Nephron (organoid): ENCODE results near the gene OR4D2.
A peak's percentile ranks its signal among the peaks of the same experiment; 100 is the strongest.

Experiments used
- H3K27ac Mint-ChIP-seq, 3 experiments: 2 replicates each; pipeline ENCODE4 v1.8.0; 2020; ENCODE audit warnings: mixed read lengths in 3 of 3, mild to moderate bottlenecking in 2 of 3, moderate library complexity in 1 of 3
- H3K27me3 Mint-ChIP-seq: 2 replicates; pipeline ENCODE4 v1.8.0; 2021; ENCODE audit warnings: low read depth, mild to moderate bottlenecking, moderate library complexity, mixed read lengths
- H3K36me3 Mint-ChIP-seq: 2 replicates; pipeline ENCODE4 v1.8.0; 2020; ENCODE audit warnings: low read depth, mixed read lengths
- H3K4me1 Mint-ChIP-seq: 2 replicates; pipeline ENCODE4 v1.8.0; 2020; ENCODE audit warnings: mixed read lengths
- H3K4me3 Mint-ChIP-seq, 3 experiments: 2 replicates each; pipeline ENCODE4 v1.8.0; 2020; ENCODE audit warnings: mild to moderate bottlenecking in 3 of 3, mixed read lengths in 3 of 3, moderate library complexity in 2 of 3
- H3K9me3 Mint-ChIP-seq: 2 replicates; pipeline ENCODE4 v1.8.0; 2020; ENCODE audit warnings: mixed read lengths
- TF ChIP-seq, protein P1 (sequence below), 3 experiments: fragments of 200-600 bp; sonication (generic); IDR thresholded peaks; one replicate each; pipeline ENCODE4 v1.5.0; 2021; ENCODE audit warnings: antibody characterized with exemption in 3 of 3; ENCODE audit not compliant: unreplicated experiment in 3 of 3

Gene OR4D2

DNA sequence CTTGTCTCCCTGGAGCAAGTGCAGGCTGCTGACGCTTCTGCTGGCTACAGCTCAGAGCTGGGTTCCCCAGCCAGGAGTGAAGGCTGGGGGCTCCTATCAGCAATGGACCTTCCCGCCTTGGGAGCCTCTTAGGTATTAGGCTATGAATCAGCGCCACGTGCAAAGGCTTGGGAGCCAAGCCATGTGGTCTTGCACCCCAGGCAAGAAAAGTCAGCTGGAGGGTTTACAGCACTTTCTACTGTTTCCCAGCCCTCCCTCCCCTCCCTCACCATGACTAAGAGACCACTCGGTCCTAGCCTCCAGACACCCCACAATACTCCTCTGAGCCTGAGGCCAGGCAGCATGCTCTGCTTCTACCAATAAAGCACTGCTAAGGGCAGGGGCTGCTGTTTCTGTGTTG, 38.0 kb downstream of the OR4D2 start:
- Mint-ChIP-seq H3K27ac (no peak overlapping the region), H3K4me3 (no peak overlapping the region), H3K36me3 (peaks cover 29% of the 10 kb centered on the region), H3K9me3 (no peaks in the 10 kb centered on the region), H3K27me3 (no peaks in the 10 kb centered on the region), H3K4me1 (no peaks in the 10 kb centered on the region)
- TF ChIP-seq, protein P1, sequence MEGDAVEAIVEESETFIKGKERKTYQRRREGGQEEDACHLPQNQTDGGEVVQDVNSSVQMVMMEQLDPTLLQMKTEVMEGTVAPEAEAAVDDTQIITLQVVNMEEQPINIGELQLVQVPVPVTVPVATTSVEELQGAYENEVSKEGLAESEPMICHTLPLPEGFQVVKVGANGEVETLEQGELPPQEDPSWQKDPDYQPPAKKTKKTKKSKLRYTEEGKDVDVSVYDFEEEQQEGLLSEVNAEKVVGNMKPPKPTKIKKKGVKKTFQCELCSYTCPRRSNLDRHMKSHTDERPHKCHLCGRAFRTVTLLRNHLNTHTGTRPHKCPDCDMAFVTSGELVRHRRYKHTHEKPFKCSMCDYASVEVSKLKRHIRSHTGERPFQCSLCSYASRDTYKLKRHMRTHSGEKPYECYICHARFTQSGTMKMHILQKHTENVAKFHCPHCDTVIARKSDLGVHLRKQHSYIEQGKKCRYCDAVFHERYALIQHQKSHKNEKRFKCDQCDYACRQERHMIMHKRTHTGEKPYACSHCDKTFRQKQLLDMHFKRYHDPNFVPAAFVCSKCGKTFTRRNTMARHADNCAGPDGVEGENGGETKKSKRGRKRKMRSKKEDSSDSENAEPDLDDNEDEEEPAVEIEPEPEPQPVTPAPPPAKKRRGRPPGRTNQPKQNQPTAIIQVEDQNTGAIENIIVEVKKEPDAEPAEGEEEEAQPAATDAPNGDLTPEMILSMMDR (IDR thresholded peaks at IDR 0.05; ENCODE audit: unreplicated experiment in 3 of 3), result no peak

DNA sequence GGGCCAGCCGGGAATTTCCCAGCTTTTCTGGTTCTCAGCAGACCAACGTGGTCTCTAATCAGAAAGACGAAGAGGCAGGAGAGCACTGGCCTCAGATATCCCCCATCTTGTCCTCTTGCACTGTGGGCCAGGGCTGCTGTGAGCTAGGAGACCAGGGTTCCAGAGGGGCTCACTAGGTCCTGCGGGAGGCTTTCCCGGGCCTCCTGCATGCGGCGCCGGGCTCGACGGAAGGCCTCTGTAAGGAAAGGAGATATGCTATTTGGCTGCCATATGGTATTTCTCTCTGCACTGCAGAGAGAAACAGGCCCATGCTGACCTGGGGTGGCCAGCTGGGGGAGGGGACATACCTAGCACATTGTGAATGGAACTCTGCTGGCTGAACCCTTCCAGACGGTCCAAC, 39.2 kb downstream of the OR4D2 start:
- peaks cover 41% of the 10 kb centered on the region for H3K36me3 Mint-ChIP-seq
- TF ChIP-seq, protein P1 (IDR thresholded peaks at IDR 0.05; ENCODE audit: unreplicated experiment in 3 of 3), result no peak
- H3K4me3 Mint-ChIP-seq, result no peak overlapping the region
- no peak overlapping the region for H3K27ac Mint-ChIP-seq
- H3K27me3 Mint-ChIP-seq, result no peaks in the 10 kb centered on the region
- no peaks in the 10 kb centered on the region for H3K9me3 Mint-ChIP-seq
- no peaks in the 10 kb centered on the region for H3K4me1 Mint-ChIP-seq

DNA sequence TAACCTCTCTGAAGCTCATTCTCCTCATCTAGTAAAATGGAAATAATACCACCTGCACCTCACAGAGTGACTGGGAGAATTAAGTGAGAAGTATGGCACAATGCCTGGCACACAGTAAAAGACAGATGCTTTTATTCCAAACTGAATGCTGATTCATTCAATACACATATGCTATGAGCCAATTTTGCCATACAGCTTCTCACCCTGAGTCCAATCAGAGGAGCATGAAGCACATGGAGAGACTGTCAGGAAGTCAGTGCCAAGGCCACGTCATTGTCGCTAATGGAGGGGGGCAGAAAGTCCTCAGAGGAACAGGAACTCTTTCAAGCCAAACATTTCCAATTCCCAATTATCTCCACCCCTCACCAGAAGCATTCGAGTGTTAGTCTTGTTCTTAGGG, 40.7 kb downstream of the OR4D2 start:
- Mint-ChIP-seq H3K9me3 (no peaks in the 10 kb centered on the region), H3K27me3 (no peaks in the 10 kb centered on the region), H3K4me3 (no peak overlapping the region), H3K4me1 (no peaks in the 10 kb centered on the region), H3K36me3 (peaks cover 50% of the 10 kb centered on the region), H3K27ac (peak overlapping the region in 1 of 3 experiments; percentile 78)
- TF ChIP-seq, protein P1 (IDR thresholded peaks at IDR 0.05; ENCODE audit: unreplicated experiment in 3 of 3), result no peak

DNA sequence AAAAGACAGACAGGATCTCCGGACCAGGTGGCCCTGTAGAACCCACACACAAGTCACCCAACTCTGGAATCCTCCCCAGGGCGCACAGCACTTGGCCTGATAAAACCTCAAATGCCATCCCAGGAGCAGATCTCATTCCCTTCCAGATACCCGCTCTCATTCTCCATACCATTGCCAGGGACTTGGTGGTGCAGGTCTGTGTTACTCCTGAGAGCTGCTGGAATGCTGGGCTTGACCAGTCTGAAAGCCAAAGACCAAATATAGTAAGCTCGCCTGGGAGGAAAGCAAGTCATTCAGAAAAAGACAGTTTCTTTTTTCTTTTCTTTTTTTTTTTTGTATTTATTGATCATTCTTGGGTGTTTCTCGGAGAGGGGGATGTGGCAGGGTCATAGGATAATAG, 41.6 kb downstream of the OR4D2 start:
- Mint-ChIP-seq H3K27ac (peak overlapping the region in 1 of 3 experiments; percentile 78), H3K4me3 (no peak overlapping the region), H3K36me3 (peaks cover 58% of the 10 kb centered on the region), H3K9me3 (no peaks in the 10 kb centered on the region), H3K4me1 (no peaks in the 10 kb centered on the region), H3K27me3 (no peaks in the 10 kb centered on the region)
- TF ChIP-seq, protein P1 (IDR thresholded peaks at IDR 0.05; ENCODE audit: unreplicated experiment in 3 of 3), result no peak

DNA sequence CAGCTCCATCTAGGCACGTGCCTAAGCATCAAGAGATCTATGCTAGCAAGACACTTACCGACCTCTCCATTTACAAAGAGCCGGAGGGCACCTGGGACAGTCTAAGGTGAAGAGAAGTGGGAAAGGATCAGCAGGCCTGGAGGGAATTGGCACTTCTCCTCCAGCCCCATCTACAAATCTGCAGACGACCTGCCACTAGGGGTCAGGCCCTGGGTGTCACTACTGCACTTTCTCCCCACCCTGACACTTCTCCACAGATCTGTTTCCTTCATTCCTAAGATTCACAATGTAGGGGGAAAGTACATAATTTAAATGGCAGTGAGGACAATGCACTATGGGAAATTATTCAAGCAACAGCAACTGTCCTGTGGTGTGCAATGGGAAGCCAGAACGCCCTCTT, 44.1 kb downstream of the OR4D2 start:
- H3K27me3 Mint-ChIP-seq, result no peaks in the 10 kb centered on the region
- H3K4me1 Mint-ChIP-seq, result no peaks in the 10 kb centered on the region
- TF ChIP-seq, protein P1 (IDR thresholded peaks at IDR 0.05; ENCODE audit: unreplicated experiment in 3 of 3), result no peak

DNA sequence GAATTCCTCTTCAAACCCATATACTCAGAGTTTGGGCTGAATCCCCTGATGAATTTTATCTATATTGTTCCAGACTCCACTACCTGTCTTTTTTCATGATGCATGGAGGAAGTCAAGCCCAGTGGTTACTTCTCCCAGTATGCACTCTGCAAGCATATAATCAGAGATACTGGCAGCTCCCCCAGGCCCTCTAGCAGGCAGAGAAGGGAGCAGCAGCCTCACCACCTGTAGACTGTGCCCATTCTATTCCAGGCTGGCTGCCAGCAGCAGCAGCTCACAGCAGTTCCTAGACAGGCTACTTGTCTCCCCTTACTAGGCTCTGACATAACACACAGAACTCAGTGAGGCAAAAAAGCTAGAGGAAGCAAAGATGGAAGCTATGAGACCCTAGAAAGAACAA, 48.9 kb downstream of the OR4D2 start:
- Mint-ChIP-seq H3K27me3 (peaks cover 4% of the 10 kb centered on the region), H3K4me1 (peaks cover 6% of the 10 kb centered on the region)

More for the DNA sequence above, 44.1 kb downstream of the OR4D2 start:
- Mint-ChIP-seq H3K27ac (no peak overlapping the region), H3K9me3 (no peaks in the 10 kb centered on the region), H3K4me3 (no peak overlapping the region), H3K36me3 (peaks cover 64% of the 10 kb centered on the region)

More for the DNA sequence above, 48.9 kb downstream of the OR4D2 start:
- no peak overlapping the region for H3K27ac Mint-ChIP-seq
- peaks cover 29% of the 10 kb centered on the region for H3K36me3 Mint-ChIP-seq
- no peak overlapping the region for H3K4me3 Mint-ChIP-seq
- no peaks in the 10 kb centered on the region for H3K9me3 Mint-ChIP-seq
- TF ChIP-seq, protein P1 (IDR thresholded peaks at IDR 0.05; ENCODE audit: unreplicated experiment in 3 of 3), result no peak
